Tibial nerve (tissue), 4 donors: Measurements from ENCODE around the gene GOLPH3.

ENCODE experiments used
- CTCF ChIP-seq, 5 experiments: fragments of 200-600 bp in 3 of 5; fragments of 450-650 bp in 2 of 5; sonication (generic) in 3 of 5; IDR thresholded peaks; one replicate each; pipeline ENCODE4 v1.5.1; 2016 to 2019; ENCODE audit warnings: antibody characterized with exemption in 5 of 5, mild to moderate bottlenecking in 3 of 5, moderate library complexity in 2 of 5
- EP300 ChIP-seq, 2 donors: sonication (generic); formaldehyde crosslinking; IDR thresholded peaks; one replicate each; pipeline ENCODE4 v1.6.1; 2017; ENCODE audit warnings: antibody characterized with exemption in 2 of 2, mild to moderate bottlenecking in 1 of 2
- POLR2A ChIP-seq, 2 donors: fragments of 450-650 bp; IDR thresholded peaks; one replicate each; pipeline ENCODE4 v1.6.1; 2017; ENCODE audit warnings: antibody characterized with exemption in 2 of 2, mild to moderate bottlenecking in 2 of 2, moderate library complexity in 2 of 2

GRCh38 chr5:32129074-32129598 is 45.0 kb downstream of the GOLPH3 start:
- TF ChIP-seq CTCF (IDR thresholded peaks at IDR 0.05): no peak
- TF ChIP-seq POLR2A (IDR thresholded peaks at IDR 0.05): no peak
- TF ChIP-seq EP300 (IDR thresholded peaks at IDR 0.05): no peak
